Measurements from ENCODE around the gene GABRD. TPM values are rescaled to one million over a fixed set of nuclear protein-coding genes. Genes with fewer than 3 reads are reported as not detected.

GABRD gene
- total and polyA plus RNA-seq, 2 of the 13 experiments (the other 11 are each of a cell fraction or from before 2014, with no cell fraction given) = not detected

GRCh38 chr1:2049718-2050431 lies 30.7 kb downstream of the GABRD start, which contains the start of gene PRKCZ (continued):
- peak; percentile 93 for TF ChIP-seq PRDM15 (CRISPR knock-in tag; IDR thresholded peaks at IDR 0.05)
- TF ChIP-seq FOXP4 (CRISPR knock-in tag; IDR thresholded peaks at IDR 0.05) = no peak
- no peak; the same call in 1 of the 2 replicates for TF ChIP-seq ZKSCAN5 (CRISPR knock-in tag; IDR thresholded peaks at IDR 0.05)
- TF ChIP-seq ZSCAN25 (CRISPR knock-in tag; IDR thresholded peaks at IDR 0.05) = no peak
- TF ChIP-seq MYPOP (CRISPR knock-in tag; IDR thresholded peaks at IDR 0.05) = no peak
- no peak for TF ChIP-seq ZSCAN29 (CRISPR knock-in tag; conservative IDR thresholded peaks at IDR 0.05)
- no peak for TF ChIP-seq GATA4 (IDR thresholded peaks at IDR 0.05; ENCODE audit: borderline replicate concordance, low read depth)
- no peak for TF ChIP-seq ZNF335 (CRISPR knock-in tag; IDR thresholded peaks at IDR 0.05)
- peak; percentile 47; the same call in 1 of the 2 replicates for TF ChIP-seq GATAD2A (CRISPR knock-in tag; IDR thresholded peaks at IDR 0.05)
- TF ChIP-seq ZNF24 (IDR thresholded peaks at IDR 0.05) = no peak
- peak; percentile 72 for TF ChIP-seq ZFX (CRISPR knock-in tag; IDR thresholded peaks at IDR 0.05; ENCODE audit: low read depth)
- TF ChIP-seq ZFAT (CRISPR knock-in tag; conservative IDR thresholded peaks at IDR 0.05) = no peak
- no peak for TF ChIP-seq ZNF850 (CRISPR knock-in tag; conservative IDR thresholded peaks at IDR 0.05)
- peak; percentile 82 for TF ChIP-seq HDAC1 (CRISPR knock-in tag; IDR thresholded peaks at IDR 0.05)
- peak; percentile 56; the same call in 1 of the 2 replicates for TF ChIP-seq TAF1 (CRISPR knock-in tag; IDR thresholded peaks at IDR 0.05)
- TF ChIP-seq ZBTB25 (CRISPR knock-in tag; IDR thresholded peaks at IDR 0.05) = no peak; the same call in none of the 2 replicates
- TF ChIP-seq MEIS1 (CRISPR knock-in tag; IDR thresholded peaks at IDR 0.05; ENCODE audit: borderline replicate concordance) = no peak

Measured in HepG2 (cell line).